Stimulated activated CD8-positive, alpha-beta memory T cell treated with anti-CD3 and anti-CD28 coated beads, Interleukin-12 subunit alpha, Interleukin-12 subunit beta, amount 100 ng/mL, for 4 hours (primary cell): ENCODE measurements around the gene EXOC2.
A peak's percentile ranks its signal among the peaks of the same experiment; 100 is the strongest.

Source experiments
- DNase-seq: peaks from one replicate; pipeline ENCODE4 v3.0.0-alpha.2; 2020; ENCODE audit warnings: low read depth

The EXOC2 gene

GRCh38 chr6:518218-518617, 174.7 kb downstream of the EXOC2 start:
- DNase-seq, result no peak

- DNase-seq, result no peak
Observed at GRCh38 chr6:516213-516612, 176.7 kb downstream of the EXOC2 start.

- no peak for DNase-seq
Observed at GRCh38 chr6:515267-515666, 177.7 kb downstream of the EXOC2 start.

DNA sequence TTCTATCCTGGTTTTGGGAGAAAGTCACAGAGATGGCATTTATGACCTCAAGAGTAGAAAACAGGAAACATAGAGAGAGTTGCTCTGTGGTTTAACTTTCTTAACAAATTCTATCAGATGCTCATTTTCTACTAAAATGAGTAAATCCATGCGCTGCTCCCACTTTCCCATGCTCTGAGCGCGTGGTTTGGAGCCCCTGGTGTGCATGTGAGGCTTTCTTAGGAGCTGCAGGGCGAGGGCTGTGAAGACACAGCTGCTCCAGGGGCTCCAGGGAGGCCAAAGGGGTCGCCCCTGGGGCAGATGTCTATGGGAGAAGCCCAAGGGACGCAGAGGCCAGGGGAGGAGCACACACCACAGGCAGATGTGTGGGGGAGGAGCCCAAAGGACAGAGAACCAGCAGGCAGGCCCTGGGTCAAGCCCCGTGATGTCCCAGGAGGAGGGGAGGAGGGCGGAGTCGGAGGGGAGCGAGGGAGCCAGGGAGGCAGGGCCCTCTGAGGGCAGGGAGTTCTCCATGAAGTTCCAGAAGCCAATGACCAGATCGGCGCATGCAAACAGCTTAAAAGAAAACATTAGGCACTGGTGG, 178.5 kb downstream of the EXOC2 start:
- DNase-seq, result no peak

DNA sequence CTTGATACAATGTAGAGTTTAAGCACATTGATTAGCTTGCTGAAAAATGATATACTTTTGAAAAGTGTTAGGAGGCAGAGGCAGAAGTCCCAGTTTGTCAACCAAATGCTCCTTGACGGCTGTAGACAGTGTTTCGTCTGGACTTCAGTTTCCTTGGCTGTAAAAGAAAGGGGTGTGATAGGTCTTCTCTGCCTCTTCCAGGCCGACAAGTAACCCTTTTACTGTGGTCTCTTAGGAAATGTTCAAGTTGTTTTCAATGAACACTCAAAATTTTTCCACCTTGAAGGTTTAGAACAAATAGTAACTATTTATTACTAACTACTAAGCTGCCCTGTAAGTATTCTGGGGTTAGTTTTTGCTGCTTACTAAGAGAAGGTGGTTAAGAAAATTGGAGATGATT, 179.0 kb downstream of the EXOC2 start:
- no peak for DNase-seq

- DNase-seq, result no peak
Observed at GRCh38 chr6:513058-513457, 179.9 kb downstream of the EXOC2 start.

GRCh38 chr6:511488-512137, 181.3 kb downstream of the EXOC2 start:
- no peak for DNase-seq

GRCh38 chr6:509676-510075, 183.3 kb downstream of the EXOC2 start:
- DNase-seq, result no peak

- DNase-seq, result no peak
Observed at GRCh38 chr6:508614-509013, 184.3 kb downstream of the EXOC2 start.

DNA sequence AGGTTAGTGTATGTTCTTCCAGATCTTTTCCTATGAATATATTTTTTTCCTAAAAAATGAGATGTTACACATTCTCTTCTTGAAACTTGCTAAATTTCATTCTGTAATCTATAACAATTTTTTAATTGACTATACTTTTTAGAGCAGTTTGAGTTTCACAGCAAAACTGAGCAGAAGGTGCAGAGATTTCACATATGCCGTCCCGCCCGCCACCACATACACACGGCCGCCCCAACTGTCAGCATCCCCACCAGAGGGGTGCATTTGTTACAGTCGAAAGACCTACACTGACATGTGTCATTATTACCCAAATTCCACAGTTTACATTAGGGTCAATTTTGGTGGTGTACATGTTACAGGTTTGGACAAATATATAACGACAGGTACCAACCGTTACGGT, 184.9 kb downstream of the EXOC2 start:
- no peak for DNase-seq

GRCh38 chr6:506920-507622, 185.9 kb downstream of the EXOC2 start:
- DNase-seq, result no peak

DNA sequence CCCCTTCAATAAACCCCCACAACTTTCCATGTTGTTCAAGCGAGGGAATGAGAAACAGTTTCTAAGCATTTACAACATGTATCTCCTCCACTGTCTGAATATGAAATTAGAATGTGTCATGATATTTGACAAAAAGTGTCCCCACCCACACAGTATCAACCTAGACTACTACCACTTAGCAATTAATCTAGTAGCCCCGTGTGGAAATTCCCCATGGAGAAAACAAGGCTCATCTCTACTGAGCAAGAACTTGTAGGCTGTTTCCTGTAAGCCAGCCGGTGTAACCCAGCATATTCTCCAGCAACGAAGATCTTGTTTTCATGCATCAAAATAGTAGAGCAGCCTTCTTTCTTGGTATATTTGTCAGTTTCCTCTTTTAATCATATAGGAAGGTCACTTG, 186.4 kb downstream of the EXOC2 start:
- DNase-seq, result no peak

- no peak for DNase-seq
Observed at GRCh38 chr6:505374-505773, 187.6 kb downstream of the EXOC2 start.

DNA sequence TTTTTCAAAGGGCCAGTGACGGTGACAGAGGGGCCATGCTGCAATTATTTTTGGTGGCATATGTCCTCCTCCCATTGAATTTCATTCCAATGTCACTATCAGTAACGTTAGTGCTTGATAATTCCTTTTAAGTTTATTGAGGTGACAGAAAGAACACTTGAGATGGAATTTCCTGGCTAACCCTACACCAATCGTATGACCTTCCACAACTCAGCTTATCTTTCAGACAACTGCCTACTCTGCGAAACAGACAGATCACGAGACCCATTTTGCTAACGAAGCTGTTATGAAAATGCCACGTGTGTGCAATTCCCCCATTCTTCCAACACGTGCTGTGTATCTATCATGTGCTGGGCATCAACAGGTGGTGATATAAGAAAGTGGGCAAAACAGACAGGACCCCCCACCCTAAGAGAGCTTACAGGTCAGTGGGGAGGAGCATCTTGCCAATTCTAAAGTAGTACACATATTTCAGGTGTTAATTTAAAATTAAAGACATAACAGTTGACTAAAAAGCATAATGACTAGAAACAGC, 188.4 kb downstream of the EXOC2 start:
- DNase-seq, result no peak

- DNase-seq, result no peak
Observed at GRCh38 chr6:503610-504362, 189.2 kb downstream of the EXOC2 start.

- no peak for DNase-seq
Observed at GRCh38 chr6:502761-503160, 190.2 kb downstream of the EXOC2 start.

DNA sequence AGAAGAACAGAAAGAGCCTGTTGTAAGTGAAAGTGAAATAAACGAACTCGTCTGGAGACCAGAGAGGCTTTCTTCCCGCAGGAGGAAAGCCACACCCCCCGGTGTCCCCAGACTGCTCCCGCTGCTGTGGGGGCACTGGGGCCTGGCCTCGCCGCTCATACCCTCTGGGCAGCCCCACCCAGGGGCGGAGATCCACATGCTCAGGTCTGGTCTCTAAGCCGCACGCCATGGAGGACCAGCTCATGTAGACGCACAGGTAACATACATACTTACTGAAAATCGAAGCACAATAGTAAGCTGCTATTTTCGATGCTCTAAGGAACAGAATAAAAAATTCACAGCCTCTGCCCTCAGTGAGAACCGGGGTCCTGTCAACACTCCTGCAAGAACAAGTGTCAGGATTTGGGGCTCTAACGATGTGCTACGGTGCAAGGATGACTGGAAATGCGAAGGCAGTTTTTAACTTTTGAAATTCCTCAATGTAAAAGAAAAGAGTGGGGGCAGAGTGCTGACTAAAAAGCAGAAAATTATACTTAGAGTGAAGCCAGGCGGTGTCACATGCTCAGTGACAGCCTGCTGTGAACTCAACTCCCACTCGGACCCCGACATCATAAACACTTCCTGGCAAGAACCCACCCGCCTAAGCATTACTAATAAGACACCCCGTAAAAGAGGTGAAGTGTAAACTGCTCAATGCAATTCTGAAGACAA, 190.9 kb downstream of the EXOC2 start:
- DNase-seq, result peak; percentile 40

DNA sequence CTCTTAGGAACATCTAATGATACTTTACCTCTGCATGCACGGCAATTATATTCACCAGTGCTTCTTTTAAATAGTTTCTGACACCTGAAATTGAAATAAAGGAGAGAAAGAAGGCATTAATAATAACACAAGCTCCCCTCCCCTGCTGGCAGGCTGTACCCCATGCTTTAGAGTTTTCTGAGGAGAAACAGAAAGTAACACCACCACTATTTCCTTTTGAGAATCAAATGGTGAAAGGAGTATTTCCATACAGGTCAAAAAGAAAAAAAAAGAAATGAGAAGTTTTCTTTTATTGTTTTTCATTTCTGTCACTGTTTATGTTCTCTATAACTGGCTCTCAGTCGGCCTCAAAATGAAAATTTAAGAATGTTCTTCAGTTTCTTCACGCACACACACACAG, 193.3 kb downstream of the EXOC2 start:
- DNase-seq, result no peak

DNA sequence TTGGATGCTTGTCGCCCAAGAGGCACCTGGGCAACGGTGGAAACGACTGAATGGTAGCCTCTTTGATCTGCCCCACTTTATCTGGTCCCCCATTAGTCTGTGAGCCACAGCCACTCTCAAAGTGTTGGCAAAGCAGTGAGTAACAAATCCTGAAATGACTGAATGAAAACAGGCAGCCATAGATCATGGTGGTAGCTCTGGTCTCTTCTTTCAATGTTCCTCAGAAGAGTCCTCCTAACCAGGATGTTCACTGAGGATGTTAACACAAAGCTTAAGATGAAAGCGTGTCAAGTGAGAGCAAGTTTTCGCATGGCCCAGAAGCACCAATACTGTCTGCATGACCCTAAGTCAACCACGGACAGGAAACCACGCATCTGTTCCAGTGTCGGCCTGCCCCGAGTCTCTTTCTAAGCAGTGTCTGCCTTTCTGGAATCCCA, 194.1 kb downstream of the EXOC2 start:
- no peak for DNase-seq

DNA sequence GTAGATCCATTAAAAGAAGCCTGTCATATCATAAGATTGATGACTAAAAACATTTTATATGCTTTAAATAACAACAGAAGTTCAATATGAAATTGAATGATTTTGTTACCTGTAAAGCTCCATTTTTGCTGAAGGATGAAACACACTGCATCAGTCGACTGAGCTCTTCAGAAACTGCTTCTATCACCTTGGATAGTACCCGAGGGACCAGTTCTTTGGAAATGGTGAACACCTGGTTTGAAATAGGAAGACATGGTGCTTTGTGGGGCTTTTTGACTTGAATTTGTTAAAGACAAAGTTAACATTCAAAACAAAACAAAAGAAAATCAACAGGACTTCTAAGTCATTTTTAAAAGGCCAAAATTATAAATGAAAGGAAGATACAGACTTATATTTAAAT, 195.7 kb downstream of the EXOC2 start:
- no peak for DNase-seq

GRCh38 chr6:496649-497048, 196.3 kb downstream of the EXOC2 start:
- DNase-seq, result no peak

- no peak for DNase-seq
Observed at GRCh38 chr6:494394-494793, 198.5 kb downstream of the EXOC2 start.
